K562 (cell line): ENCODE measurements around the gene METTL22. TPM values are rescaled to one million over a fixed set of nuclear protein-coding genes. Genes with fewer than 3 reads are reported as not detected.

ENCODE experiments used
- ATAC-seq: fragments of 200-7000 bp; cut with Tn5 transposase; 3 replicates; pipeline ENCODE4 v1.9.1; 2020; ENCODE audit warnings: moderate library complexity
- BruUV-seq: library from RNA; stranded (reverse); fragments of 400-500 nt; replicated peaks from 2 replicates; lab custom pipeline; 2021; lab: Mats Ljungman, UMichigan
- CTCF ChIA-PET: fragments of 300-600 bp; formaldehyde crosslinking; extraction: SDS; loops from one replicate; lab custom pipeline; 2021; ENCODE audit warnings: low intra/inter-chr PET ratio; lab: Yijun Ruan, JAX
- POLR2A ChIA-PET: fragments of 300-600, 350-650 bp; sonication (Branson Sonifier 250); formaldehyde crosslinking; extraction: SDS; loops from one replicate; lab custom pipeline; 2021; ENCODE audit warnings: antibody characterized with exemption, inconsistent platforms; lab: Yijun Ruan, JAX
- DNase-seq, 4 experiments: peaks; one replicate each; pipeline versions ENCODE4 v3.0.0 to v3.0.0-alpha.2; 2011 to 2018; ENCODE audit warnings: low spot score in 3 of 4, mixed read lengths in 3 of 4; ENCODE audit errors: extremely low read depth in 1 of 4
- FAIRE-seq: peaks from 2 replicates; lab custom pipeline; 2011; peaks lifted over from hg19 to GRCh38; lab: Jason Lieb, UNC
- H2AFZ ChIP-seq: 2 replicates; pipeline ENCODE4 v1.6.0; 2011; ENCODE audit warnings: low read depth, low read length, control low read depth, inconsistent platforms
- H3K27ac ChIP-seq: fragments of 200-600 bp; 3 replicates; pipeline ENCODE4 v1.8.0; 2011; ENCODE audit warnings: low read depth, mild to moderate bottlenecking, control low read depth, inconsistent platforms, low read length, moderate library complexity, mixed read lengths; ENCODE audit errors: extremely low read depth
- H3K27me3 ChIP-seq, 2 experiments: fragments of 300-600 bp in 1 of 2; 2 replicates in 1 of 2; 3 replicates in 1 of 2; pipeline versions ENCODE4 v1.6.0 to v1.8.0; 2011; ENCODE audit warnings: inconsistent platforms in 2 of 2, low read length in 2 of 2, mild to moderate bottlenecking in 1 of 2, mixed read lengths in 1 of 2, moderate library complexity in 1 of 2; ENCODE audit not compliant: control insufficient read depth in 2 of 2, insufficient read depth in 2 of 2
- H3K36me3 ChIP-seq: fragments of 300-600 bp; 3 replicates; pipeline ENCODE4 v1.8.0; 2011; ENCODE audit warnings: mild to moderate bottlenecking, low read length, inconsistent platforms; ENCODE audit not compliant: control insufficient read depth, insufficient read depth
- H3K4me1 ChIP-seq, 2 experiments: fragments of 200-600 bp in 1 of 2; replicated peaks in 1 of 2; 2 replicates in 1 of 2; 3 replicates in 1 of 2; pipeline versions ENCODE4 v1.5.1 to v1.8.0; 2011; ENCODE audit warnings: inconsistent platforms in 2 of 2, low read length in 2 of 2, mild to moderate bottlenecking in 1 of 2, mixed read lengths in 1 of 2, moderate library complexity in 1 of 2; ENCODE audit not compliant: control insufficient read depth in 2 of 2, insufficient read depth in 2 of 2
- H3K4me2 ChIP-seq: 2 replicates; pipeline ENCODE4 v1.6.1; 2011; ENCODE audit warnings: low read length, control low read depth, inconsistent platforms, mixed read lengths; ENCODE audit not compliant: insufficient read depth
- H3K4me3 ChIP-seq: fragments of 200-600 bp; sonication (generic), shearing (Covaris generic); 2 replicates; pipeline ENCODE4 v1.5.1; 2016; ENCODE audit warnings: control low read depth, inconsistent platforms
- H3K79me2 ChIP-seq: fragments of 200-600 bp; 3 replicates; pipeline ENCODE4 v1.8.0; 2011; ENCODE audit warnings: low read length, inconsistent platforms; ENCODE audit not compliant: control insufficient read depth, insufficient read depth
- H3K9ac ChIP-seq, 2 experiments: 2 replicates each; pipeline versions ENCODE4 v1.6.0 to v1.6.1; 2011; ENCODE audit warnings: low read depth in 2 of 2, low read length in 2 of 2, control low read depth in 1 of 2, inconsistent platforms in 1 of 2, mild to moderate bottlenecking in 1 of 2, mixed read lengths in 1 of 2; ENCODE audit not compliant: insufficient read depth in 1 of 2
- H3K9me1 ChIP-seq: one replicate; pipeline ENCODE4 v1.6.0; 2011; ENCODE audit warnings: inconsistent platforms, mild to moderate bottlenecking, low read length, moderate library complexity; ENCODE audit not compliant: control insufficient read depth, insufficient read depth
- H3K9me3 ChIP-seq: replicated peaks from 2 replicates; pipeline ENCODE4 v1.5.1; 2011; ENCODE audit warnings: low read depth, low read length, inconsistent platforms; ENCODE audit not compliant: control insufficient read depth, insufficient read depth
- H4K20me1 ChIP-seq: replicated peaks from 2 replicates; pipeline ENCODE4 v1.6.1; 2011; ENCODE audit warnings: low read length, inconsistent platforms, mixed read lengths; ENCODE audit not compliant: control insufficient read depth, insufficient read depth
- ARID2 ChIP-seq: fragments of 450-650 bp; IDR thresholded peaks from 2 replicates; pipeline ENCODE4 v1.6.1; 2017; ENCODE audit warnings: antibody characterized with exemption, mild to moderate bottlenecking
- ATF7 ChIP-seq: fragments of 450-650 bp; IDR thresholded peaks from 2 replicates; pipeline ENCODE4 v1.7.1; 2014; ENCODE audit warnings: mild to moderate bottlenecking, moderate library complexity
- BRF1 ChIP-seq: IDR thresholded peaks from 3 replicates; pipeline ENCODE4 v1.6.1; 2011; ENCODE audit warnings: borderline replicate concordance, mild to moderate bottlenecking; ENCODE audit not compliant: insufficient read length; ENCODE audit errors: extremely low read depth
- EHMT2 ChIP-seq: fragments of 450-650 bp; IDR thresholded peaks from 2 replicates; pipeline ENCODE4 v1.6.1; 2018; ENCODE audit warnings: antibody characterized with exemption
- MCM3 ChIP-seq: fragments of 450-650 bp; IDR thresholded peaks from 2 replicates; pipeline ENCODE4 v1.6.1; 2016
- RCOR1 ChIP-seq, 2 experiments: IDR thresholded peaks; 2 replicates each; pipeline ENCODE4 v1.6.1; 2012; ENCODE audit warnings: low read depth in 2 of 2, low read length in 2 of 2, borderline replicate concordance in 1 of 2, improper control_type of control experiment in 1 of 2
- STAT5B ChIP-seq: fragments of 250-450 bp; sonication (Bioruptor Pico); IDR thresholded peaks from 2 replicates; pipeline ENCODE4 v1.8.0; 2021; ENCODE audit warnings: mild to moderate bottlenecking, inconsistent platforms
- TAF15 ChIP-seq: fragments of 200-400 bp; formaldehyde crosslinking; IDR thresholded peaks from 2 replicates; pipeline ENCODE4 v1.6.1; 2017; ENCODE audit warnings: mild to moderate bottlenecking, low read depth, low read length, moderate library complexity
- ZFP1 ChIP-seq: fragments of 450-650 bp; formaldehyde crosslinking; IDR thresholded peaks from 2 replicates; pipeline ENCODE4 v1.4.0; 2020; ENCODE audit warnings: mild to moderate bottlenecking, mixed read lengths
- ZNF146 ChIP-seq: IDR thresholded peaks from one replicate; pipeline ENCODE4 v1.6.1; 2018; ENCODE audit warnings: missing compliant biosample characterization; ENCODE audit not compliant: unreplicated experiment
- ZNF655 ChIP-seq: fragments of 250-450 bp; sonication (Bioruptor Pico); IDR thresholded peaks from 2 replicates; pipeline ENCODE4 v1.5.0; 2021
- WGBS: fragments of 100-300 bp; shearing (Covaris generic); methylation state at CpG from one replicate; pipeline ENCODE4 v1.1.6; 2016; ENCODE audit warnings: low coverage, mixed read lengths; ENCODE audit not compliant: insufficient coverage; ENCODE audit errors: missing lambda C conversion rate; 5-methylcytosine and 5-hydroxymethylcytosine counted together
- in situ Hi-C: fragments of 300-500 bp; cut with MboI; formaldehyde crosslinking; loops from 4 replicates; pipeline ENCODE4 v1.15.0; 2018; ENCODE audit warnings: inconsistent platforms, mixed read lengths
- intact Hi-C: fragments of 100-400 bp; cut with micrococcal nuclease; formaldehyde crosslinking; loops from 2 replicates; pipeline ENCODE4 v1.14.2; 2022
- polyA plus RNA-seq, 8 experiments: library from polyadenylated mRNA; depleted of rRNA in 4 of 8; stranded (reverse) in 5 of 8; unstranded in 3 of 8; fragments of >200 nt; fragmentation: Nextera tagmentation in 2 of 8; fragmentation: Illumina TruSeq in 1 of 8; extraction: Ambion mirVana in 2 of 8; extraction: Trizol in 1 of 8; gene quantifications; 2 replicates each; pipeline versions ENCODE4 v1.2.1 to v1.2.3, GENCODE V29; 2011 to 2014; ENCODE audit warnings: inconsistent platforms in 1 of 8, missing spikeins in 1 of 8
- total RNA-seq, 7 experiments: library from RNA; depleted of rRNA in 6 of 7; stranded (reverse); fragments of >200 nt in 6 of 7; fragmentation: Illumina TruSeq in 2 of 7; extraction: Trizol in 2 of 7; gene quantifications; 2 replicates each; pipeline versions ENCODE4 v1.2.1 to v1.2.3, GENCODE V29; 2011 to 2021; ENCODE audit warnings: low replicate concordance in 1 of 7
- TF ChIP-seq, protein P1 (sequence below), 2 experiments: fragments of 450-650 bp in 1 of 2; IDR thresholded peaks; 2 replicates each; pipeline ENCODE4 v1.6.1; 2011 to 2017; ENCODE audit warnings: low read depth in 2 of 2, antibody characterized with exemption in 1 of 2, borderline replicate concordance in 1 of 2, low read length in 1 of 2, mild to moderate bottlenecking in 1 of 2, mixed read lengths in 1 of 2; ENCODE audit not compliant: control insufficient read depth in 1 of 2
- TF ChIP-seq, protein P2 (sequence below): fragments of 250-450 bp; sonication (Bioruptor Pico); IDR thresholded peaks from 2 replicates; pipeline ENCODE4 v1.8.0; 2021; ENCODE audit warnings: mild to moderate bottlenecking, moderate library complexity

METTL22 gene
- total and polyA plus RNA-seq, 9 of the 15 experiments (the other 6 are each of a cell fraction or from before 2014, with no cell fraction given): 6.9 to 33.2 (median 18.5) TPM

DNA sequence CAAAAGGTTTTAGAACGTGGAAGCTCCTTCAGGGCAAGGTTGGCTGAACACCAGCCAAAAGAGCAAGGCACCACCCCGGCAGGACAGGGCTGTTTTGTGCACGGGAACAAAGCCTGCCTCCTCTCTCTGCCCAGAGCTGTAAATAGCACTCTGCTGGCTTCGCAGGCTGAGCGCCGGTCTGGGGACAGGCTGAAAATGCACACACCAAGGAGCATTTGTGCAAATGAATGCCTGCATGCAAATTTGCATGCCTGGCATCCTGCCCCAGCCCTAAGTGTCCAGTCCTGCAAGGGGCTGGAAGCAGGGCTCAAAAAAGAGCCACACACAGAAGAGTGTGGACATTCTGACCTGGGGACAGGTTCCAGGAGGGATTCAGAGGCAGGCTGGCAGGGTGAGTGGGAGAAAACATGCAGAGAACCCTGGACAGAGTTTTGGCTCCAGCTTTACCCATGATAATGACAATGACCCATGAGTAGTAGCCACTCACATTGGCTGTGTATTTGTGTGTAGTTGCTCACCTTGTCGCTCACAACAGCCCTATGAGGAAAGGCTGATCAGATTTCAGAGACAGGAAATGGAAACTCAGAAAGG lies 64.6 kb downstream of the METTL22 start:
- in situ Hi-C loops: no loop called here
- Histone ChIP-seq H2AFZ (no peak overlapping the region), H3K4me1 (no peaks in the 10 kb centered on the region), H3K79me2 (no peaks in the 10 kb centered on the region), H4K20me1 (no peaks in the 10 kb centered on the region), H3K4me2 (no peak overlapping the region), H3K27me3 (peaks cover 7 to 32% of the 10 kb centered on the region in 2 experiments; a peak in 4 of 5 replicates), H3K27ac (no peak overlapping the region), H3K36me3 (no peaks in the 10 kb centered on the region), H3K9me1 (no peaks in the 10 kb centered on the region), H3K4me3 (no peak overlapping the region), H3K9ac (no peak overlapping the region), H3K9me3 (peaks cover 6% of the 10 kb centered on the region; the same call in 1 of the 2 replicates)
- TF ChIP-seq BRF1 (no peak), ARID2 (no peak), MCM3 (no peak), TAF15 (no peak), ZNF146 (CRISPR knock-in tag) (no peak), ZFP1 (CRISPR knock-in tag) (no peak), STAT5B (CRISPR knock-in tag) (no peak), ATF7 (no peak), ZNF655 (CRISPR knock-in tag) (no peak), RCOR1 (IDR thresholded peaks at IDR 0.05; ENCODE audit: borderline replicate concordance in 1 of 2, low read depth in 2 of 2, low read length in 2 of 2) (no peak), EHMT2 (no peak)
- TF ChIP-seq, protein P1, sequence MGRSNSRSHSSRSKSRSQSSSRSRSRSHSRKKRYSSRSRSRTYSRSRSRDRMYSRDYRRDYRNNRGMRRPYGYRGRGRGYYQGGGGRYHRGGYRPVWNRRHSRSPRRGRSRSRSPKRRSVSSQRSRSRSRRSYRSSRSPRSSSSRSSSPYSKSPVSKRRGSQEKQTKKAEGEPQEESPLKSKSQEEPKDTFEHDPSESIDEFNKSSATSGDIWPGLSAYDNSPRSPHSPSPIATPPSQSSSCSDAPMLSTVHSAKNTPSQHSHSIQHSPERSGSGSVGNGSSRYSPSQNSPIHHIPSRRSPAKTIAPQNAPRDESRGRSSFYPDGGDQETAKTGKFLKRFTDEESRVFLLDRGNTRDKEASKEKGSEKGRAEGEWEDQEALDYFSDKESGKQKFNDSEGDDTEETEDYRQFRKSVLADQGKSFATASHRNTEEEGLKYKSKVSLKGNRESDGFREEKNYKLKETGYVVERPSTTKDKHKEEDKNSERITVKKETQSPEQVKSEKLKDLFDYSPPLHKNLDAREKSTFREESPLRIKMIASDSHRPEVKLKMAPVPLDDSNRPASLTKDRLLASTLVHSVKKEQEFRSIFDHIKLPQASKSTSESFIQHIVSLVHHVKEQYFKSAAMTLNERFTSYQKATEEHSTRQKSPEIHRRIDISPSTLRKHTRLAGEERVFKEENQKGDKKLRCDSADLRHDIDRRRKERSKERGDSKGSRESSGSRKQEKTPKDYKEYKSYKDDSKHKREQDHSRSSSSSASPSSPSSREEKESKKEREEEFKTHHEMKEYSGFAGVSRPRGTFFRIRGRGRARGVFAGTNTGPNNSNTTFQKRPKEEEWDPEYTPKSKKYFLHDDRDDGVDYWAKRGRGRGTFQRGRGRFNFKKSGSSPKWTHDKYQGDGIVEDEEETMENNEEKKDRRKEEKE (IDR thresholded peaks at IDR 0.05; ENCODE audit: borderline replicate concordance in 1 of 2, control insufficient read depth in 1 of 2, low read depth in 2 of 2, low read length in 1 of 2): no peak
- TF ChIP-seq, protein P2, sequence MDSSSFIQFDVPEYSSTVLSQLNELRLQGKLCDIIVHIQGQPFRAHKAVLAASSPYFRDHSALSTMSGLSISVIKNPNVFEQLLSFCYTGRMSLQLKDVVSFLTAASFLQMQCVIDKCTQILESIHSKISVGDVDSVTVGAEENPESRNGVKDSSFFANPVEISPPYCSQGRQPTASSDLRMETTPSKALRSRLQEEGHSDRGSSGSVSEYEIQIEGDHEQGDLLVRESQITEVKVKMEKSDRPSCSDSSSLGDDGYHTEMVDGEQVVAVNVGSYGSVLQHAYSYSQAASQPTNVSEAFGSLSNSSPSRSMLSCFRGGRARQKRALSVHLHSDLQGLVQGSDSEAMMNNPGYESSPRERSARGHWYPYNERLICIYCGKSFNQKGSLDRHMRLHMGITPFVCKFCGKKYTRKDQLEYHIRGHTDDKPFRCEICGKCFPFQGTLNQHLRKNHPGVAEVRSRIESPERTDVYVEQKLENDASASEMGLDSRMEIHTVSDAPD: no peak
- POLR2A ChIA-PET: interaction anchor here (0.6 to 0.7 kb wide), 3 partner anchors 12 to 136 kb away, joined by 3 read pairs; no protein-coding TSS in a partner anchor
- CTCF ChIA-PET: no interaction called here
- WGBS: 2% methylated on average over 7 of the region's 7 CpGs
- BruUV-seq: no TSS peak
- DNase-seq (no peak), ATAC-seq (no peak), FAIRE-seq (no peak)
- intact Hi-C loops: no loop called here
